GM20431 (cell line): ENCODE data around the gene CD82.
"Not testable (repeated sequence)": the region's sequence is repeated elsewhere in the genome, so short reads cannot be mapped to it uniquely, and the experiment has no call there.

Experiments
- in situ Hi-C: fragments of 300-500 bp; cut with MseI, MboI; formaldehyde crosslinking; loops from one replicate; pipeline ENCODE4 v1.15.0; 2020; ENCODE audit warnings: low sequenced_read_pairs; ENCODE audit not compliant: unreplicated experiment

The CD82 gene

GRCh38 chr11:44624761-44625221 lies 59.3 kb downstream of the CD82 start:
- in situ Hi-C loops: no loop called here

- in situ Hi-C loops: no loop called here
Measured at GRCh38 chr11:44625759-44626523, 60.5 kb downstream of the CD82 start.

GRCh38 chr11:44626645-44627044 lies 61.2 kb downstream of the CD82 start:
- in situ Hi-C loops: no loop called here

- in situ Hi-C loops: no loop called here
Measured at GRCh38 chr11:44627165-44627789, 61.8 kb downstream of the CD82 start.

GRCh38 chr11:44627911-44628729 lies 62.7 kb downstream of the CD82 start:
- in situ Hi-C loops: no loop called here

GRCh38 chr11:44628730-44629700 lies 63.6 kb downstream of the CD82 start:
- in situ Hi-C loops: no loop called here

GRCh38 chr11:44629732-44630345 lies 64.4 kb downstream of the CD82 start:
- in situ Hi-C loops: no loop called here

GRCh38 chr11:44630511-44631210 lies 65.2 kb downstream of the CD82 start:
- in situ Hi-C loops: no loop called here

GRCh38 chr11:44631831-44632230 lies 66.4 kb downstream of the CD82 start:
- in situ Hi-C loops: no loop called here

- in situ Hi-C loops: no loop called here
Measured at GRCh38 chr11:44632466-44633123, 67.1 kb downstream of the CD82 start.

- in situ Hi-C loops: no loop called here
Measured at GRCh38 chr11:44633641-44634040, 68.2 kb downstream of the CD82 start.

GRCh38 chr11:44634401-44635281 lies 69.2 kb downstream of the CD82 start:
- in situ Hi-C loops: no loop called here

- in situ Hi-C loops: no loop called here
Measured at GRCh38 chr11:44637487-44637886, 72.0 kb downstream of the CD82 start.

GRCh38 chr11:44638032-44638431 lies 72.6 kb downstream of the CD82 start:
- in situ Hi-C loops: no loop called here

- in situ Hi-C loops: no loop called here
Measured at GRCh38 chr11:44643217-44643616, 77.8 kb downstream of the CD82 start.

GRCh38 chr11:44645827-44646226 lies 80.4 kb downstream of the CD82 start:
- in situ Hi-C loops: no loop called here

GRCh38 chr11:44647255-44647955 lies 81.9 kb downstream of the CD82 start:
- in situ Hi-C loops: not testable (repeated sequence)
